ENCODE data around the gene SCYGR5. TPM values are rescaled to one million over a fixed set of nuclear protein-coding genes. Genes with fewer than 3 reads are reported as not detected.

The SCYGR5 gene
- polyA plus RNA-seq, 1 donor (not counting 4 experiments of a cell fraction or from before 2014, with no cell fraction given) = not detected

DNA sequence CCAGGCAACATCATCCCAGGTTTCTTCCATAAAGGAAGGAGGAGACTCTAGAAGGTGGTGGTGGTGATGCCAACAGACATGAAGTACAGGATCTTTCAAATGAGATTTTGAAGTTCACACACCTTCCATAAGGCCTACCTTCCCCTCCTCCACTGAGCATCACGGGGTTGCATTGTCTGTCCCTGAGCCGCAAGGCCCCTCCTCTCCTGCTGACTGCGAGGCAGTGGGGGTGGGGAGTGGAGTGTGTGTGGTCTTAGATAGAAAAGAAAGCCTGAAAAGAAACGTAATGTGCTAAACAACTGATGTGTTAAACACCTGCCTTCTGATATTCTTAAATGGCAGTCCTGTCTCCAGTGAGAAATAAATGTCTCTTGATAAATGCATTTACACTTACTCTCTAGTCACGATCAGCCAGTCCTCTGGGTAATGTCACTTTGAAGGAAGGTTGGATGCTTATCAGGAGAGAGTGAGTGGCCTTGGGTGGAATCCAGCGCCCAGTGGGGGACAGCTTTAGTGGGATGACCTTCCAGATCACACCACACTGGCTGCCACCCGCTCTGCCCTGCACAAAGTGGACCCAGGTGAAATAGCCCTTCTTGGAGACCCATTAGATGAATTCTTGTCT is 5.5 kb upstream of the SCYGR5 start:
- Histone ChIP-seq H3K4me1 (ENCODE audit: control insufficient read depth, extremely low read depth, insufficient read depth, low read length) (no peaks in the 10 kb centered on the region), H2AFZ (ENCODE audit: control insufficient read depth, low read length) (no peak overlapping the region), H3K27me3 (ENCODE audit: control insufficient read depth, extremely low read depth, insufficient read depth, low read length) (no peaks in the 10 kb centered on the region), H3K4me2 (ENCODE audit: control insufficient read depth, extremely low read depth, insufficient read depth, low read depth, low read length) (no peak overlapping the region), H4K20me1 (ENCODE audit: control insufficient read depth, extremely low read depth, insufficient read depth, low read length) (no peaks in the 10 kb centered on the region), H3K9me3 (ENCODE audit: control insufficient read depth, low read depth, low read length) (no peaks in the 10 kb centered on the region), H3K79me2 (ENCODE audit: control insufficient read depth, insufficient read depth, low read length) (no peaks in the 10 kb centered on the region), H3K36me3 (ENCODE audit: control insufficient read depth in 2 of 2, extremely low read depth in 1 of 2, insufficient read depth in 2 of 2, low read length in 2 of 2) (no peaks in the 10 kb centered on the region), H3K4me3 (ENCODE audit: control insufficient read depth in 2 of 3, extremely low read depth in 1 of 3, insufficient read depth in 2 of 3, low read depth in 1 of 3, low read length in 3 of 3) (no peak overlapping the region), H3K9me1 (ENCODE audit: control insufficient read depth, extremely low read depth, insufficient read depth, low read length) (no peaks in the 10 kb centered on the region), H3K9ac (ENCODE audit: control insufficient read depth, extremely low read depth, insufficient read depth, low read length) (no peak overlapping the region), H3K27ac (ENCODE audit: control insufficient read depth, insufficient read depth, low read length) (no peak overlapping the region)
- FAIRE-seq = no peak
- no peak for DNase-seq (ENCODE audit: low read depth, low spot score)
- TF ChIP-seq, protein P1, sequence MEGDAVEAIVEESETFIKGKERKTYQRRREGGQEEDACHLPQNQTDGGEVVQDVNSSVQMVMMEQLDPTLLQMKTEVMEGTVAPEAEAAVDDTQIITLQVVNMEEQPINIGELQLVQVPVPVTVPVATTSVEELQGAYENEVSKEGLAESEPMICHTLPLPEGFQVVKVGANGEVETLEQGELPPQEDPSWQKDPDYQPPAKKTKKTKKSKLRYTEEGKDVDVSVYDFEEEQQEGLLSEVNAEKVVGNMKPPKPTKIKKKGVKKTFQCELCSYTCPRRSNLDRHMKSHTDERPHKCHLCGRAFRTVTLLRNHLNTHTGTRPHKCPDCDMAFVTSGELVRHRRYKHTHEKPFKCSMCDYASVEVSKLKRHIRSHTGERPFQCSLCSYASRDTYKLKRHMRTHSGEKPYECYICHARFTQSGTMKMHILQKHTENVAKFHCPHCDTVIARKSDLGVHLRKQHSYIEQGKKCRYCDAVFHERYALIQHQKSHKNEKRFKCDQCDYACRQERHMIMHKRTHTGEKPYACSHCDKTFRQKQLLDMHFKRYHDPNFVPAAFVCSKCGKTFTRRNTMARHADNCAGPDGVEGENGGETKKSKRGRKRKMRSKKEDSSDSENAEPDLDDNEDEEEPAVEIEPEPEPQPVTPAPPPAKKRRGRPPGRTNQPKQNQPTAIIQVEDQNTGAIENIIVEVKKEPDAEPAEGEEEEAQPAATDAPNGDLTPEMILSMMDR (optimal IDR thresholded peaks at IDR 0.05 in 1 of 3, IDR thresholded peaks at IDR 0.05 in 1 of 3, conservative IDR thresholded peaks at IDR 0.05 in 1 of 3; ENCODE audit: extremely low read depth in 1 of 3, insufficient read depth in 2 of 3, low read length in 3 of 3) = no peak
- TF ChIP-seq EZH2 (IDR thresholded peaks at IDR 0.05; ENCODE audit: low read length) = no peak
- dilution Hi-C loops (cut with MboI; ENCODE audit: extremely low pct_ligation_motif_present, low sequenced_read_pairs) = no loop called here

DNA sequence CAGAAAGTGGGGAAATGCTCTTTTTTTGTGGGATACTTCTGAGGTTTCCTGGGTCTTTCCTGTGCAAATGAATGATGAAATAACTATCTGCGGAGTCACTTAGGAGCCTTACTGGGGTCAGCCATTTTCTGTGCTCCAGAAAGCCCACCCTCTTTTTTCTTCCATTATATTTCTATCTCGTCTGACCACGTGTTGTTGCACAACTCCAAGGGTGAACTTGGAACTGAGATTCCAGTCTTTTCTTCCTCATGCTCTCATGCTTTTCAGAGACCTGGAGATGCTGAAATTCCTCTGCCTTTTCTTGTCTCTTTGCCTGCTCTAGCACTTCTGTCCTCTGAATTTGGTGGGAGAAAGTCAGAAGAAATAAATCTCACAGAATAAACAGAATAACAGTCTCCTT is 4.8 kb upstream of the SCYGR5 start:
- Histone ChIP-seq H3K4me2 (ENCODE audit: control insufficient read depth, extremely low read depth, insufficient read depth, low read depth, low read length) (no peak overlapping the region), H2AFZ (ENCODE audit: control insufficient read depth, low read length) (no peak overlapping the region)
- dilution Hi-C loops (cut with MboI; ENCODE audit: extremely low pct_ligation_motif_present, low sequenced_read_pairs) = no loop called here

More for the DNA sequence above, 4.8 kb upstream of the SCYGR5 start:
- no peaks in the 10 kb centered on the region for H4K20me1 ChIP-seq (ENCODE audit: control insufficient read depth, extremely low read depth, insufficient read depth, low read length)
- H3K27me3 ChIP-seq (ENCODE audit: control insufficient read depth, extremely low read depth, insufficient read depth, low read length) = no peaks in the 10 kb centered on the region
- H3K79me2 ChIP-seq (ENCODE audit: control insufficient read depth, insufficient read depth, low read length) = no peaks in the 10 kb centered on the region
- H3K9me1 ChIP-seq (ENCODE audit: control insufficient read depth, extremely low read depth, insufficient read depth, low read length) = no peaks in the 10 kb centered on the region
- DNase-seq (ENCODE audit: low read depth, low spot score) = no peak
- no peak overlapping the region for H3K9ac ChIP-seq (ENCODE audit: control insufficient read depth, extremely low read depth, insufficient read depth, low read length)
- no peak for FAIRE-seq
- no peaks in the 10 kb centered on the region for H3K9me3 ChIP-seq (ENCODE audit: control insufficient read depth, low read depth, low read length)
- TF ChIP-seq, protein P1 (optimal IDR thresholded peaks at IDR 0.05 in 1 of 3, IDR thresholded peaks at IDR 0.05 in 1 of 3, conservative IDR thresholded peaks at IDR 0.05 in 1 of 3; ENCODE audit: extremely low read depth in 1 of 3, insufficient read depth in 2 of 3, low read length in 3 of 3) = no peak
- no peak for TF ChIP-seq EZH2 (IDR thresholded peaks at IDR 0.05; ENCODE audit: low read length)
- H3K36me3 ChIP-seq (ENCODE audit: control insufficient read depth in 2 of 2, extremely low read depth in 1 of 2, insufficient read depth in 2 of 2, low read length in 2 of 2) = no peaks in the 10 kb centered on the region
- no peaks in the 10 kb centered on the region for H3K4me1 ChIP-seq (ENCODE audit: control insufficient read depth, extremely low read depth, insufficient read depth, low read length)
- no peak overlapping the region for H3K4me3 ChIP-seq (ENCODE audit: control insufficient read depth in 2 of 3, extremely low read depth in 1 of 3, insufficient read depth in 2 of 3, low read depth in 1 of 3, low read length in 3 of 3)
- no peak overlapping the region for H3K27ac ChIP-seq (ENCODE audit: control insufficient read depth, insufficient read depth, low read length)
